GM18499 (cell line): ENCODE results near the gene DMPK.

ENCODE experiments used
- ATAC-seq: cut with Tn5 transposase; IDR thresholded peaks from one replicate; pipeline ENCODE4 v1.9.1; 2021; ENCODE audit warnings: moderate number of reproducible peaks; ENCODE audit not compliant: insufficient read depth, unreplicated experiment

Gene DMPK

GRCh38 chr19:45790942-45791341, 8.7 kb upstream of the DMPK start:
- ATAC-seq = no peak

- no peak for ATAC-seq
Observed at GRCh38 chr19:45789035-45789786, 6.9 kb upstream of the DMPK start.

GRCh38 chr19:45786533-45786894, 4.2 kb upstream of the DMPK start:
- no peak for ATAC-seq

- no peak for ATAC-seq
Observed at GRCh38 chr19:45785781-45786532, 3.7 kb upstream of the DMPK start.

- ATAC-seq = no peak
Observed at GRCh38 chr19:45785097-45785496, 2.8 kb upstream of the DMPK start.

- ATAC-seq = no peak
Observed at GRCh38 chr19:45784096-45784495, 1.8 kb upstream of the DMPK start.

GRCh38 chr19:45782820-45783785, 813 bp upstream of the DMPK start:
- no peak for ATAC-seq

- ATAC-seq = no peak
Observed at GRCh38 chr19:45781214-45782161, 802 bp downstream of the DMPK start.

GRCh38 chr19:45780448-45781213, 1.7 kb downstream of the DMPK start:
- no peak for ATAC-seq

- no peak for ATAC-seq
Observed at GRCh38 chr19:45780146-45780447, 2.2 kb downstream of the DMPK start.

GRCh38 chr19:45779231-45780145, 2.8 kb downstream of the DMPK start:
- ATAC-seq = no peak

GRCh38 chr19:45778010-45778661, 4.2 kb downstream of the DMPK start:
- no peak for ATAC-seq

- ATAC-seq = no peak
Observed at GRCh38 chr19:45777395-45777961, 4.8 kb downstream of the DMPK start.

- no peak for ATAC-seq
Observed at GRCh38 chr19:45774765-45775164, 7.5 kb downstream of the DMPK start.

- no peak for ATAC-seq
Observed at GRCh38 chr19:45773384-45773783, 8.9 kb downstream of the DMPK start.

GRCh38 chr19:45772912-45773311, 9.4 kb downstream of the DMPK start:
- no peak for ATAC-seq

GRCh38 chr19:45772130-45772840, 10.0 kb downstream of the DMPK start:
- no peak for ATAC-seq
